Parathyroid adenoma (tissue), 2 donors: ENCODE measurements around the gene ACVR1.

Experiments
- H2AFZ ChIP-seq: fragments of 300-600 bp; sonication (generic); one replicate; pipeline ENCODE4 v1.7.0; 2017; ENCODE audit warnings: antibody characterized with exemption, mild to moderate bottlenecking
- H3K27ac ChIP-seq: fragments of 300-600 bp; sonication (generic); one replicate; pipeline ENCODE4 v1.7.0; 2017
- H3K27me3 ChIP-seq: fragments of 300-600 bp; sonication (generic); one replicate; pipeline ENCODE4 v1.7.0; 2017; ENCODE audit warnings: low read length; ENCODE audit not compliant: control insufficient read depth, insufficient read depth
- H3K36me3 ChIP-seq: fragments of 300-600 bp; sonication (generic); one replicate; pipeline ENCODE4 v1.7.0; 2017; ENCODE audit warnings: low read length; ENCODE audit not compliant: control insufficient read depth, insufficient read depth
- H3K4me1 ChIP-seq: fragments of 300-600 bp; sonication (generic); one replicate; pipeline ENCODE4 v1.7.0; 2017; ENCODE audit warnings: control low read depth
- H3K4me2 ChIP-seq: fragments of 300-600 bp; sonication (generic); one replicate; pipeline ENCODE4 v1.7.0; 2017; ENCODE audit warnings: low read length
- H3K4me3 ChIP-seq: fragments of 300-600 bp; sonication (generic); one replicate; pipeline ENCODE4 v1.7.0; 2017; ENCODE audit warnings: low read depth, low read length
- H3K79me2 ChIP-seq: fragments of 300-600 bp; sonication (generic); one replicate; pipeline ENCODE4 v1.7.0; 2017; ENCODE audit warnings: control low read depth
- H3K9ac ChIP-seq: fragments of 300-600 bp; sonication (generic); one replicate; pipeline ENCODE4 v1.7.0; 2017; ENCODE audit warnings: mild to moderate bottlenecking
- H3K9me3 ChIP-seq: fragments of 300-600 bp; sonication (generic); one replicate; pipeline ENCODE4 v1.7.0; 2017; ENCODE audit warnings: low read length; ENCODE audit not compliant: control insufficient read depth
- TF ChIP-seq, protein P1 (sequence below): fragments of 300-600 bp; sonication (generic); IDR thresholded peaks from one replicate; pipeline ENCODE4 v1.7.0; 2017; ENCODE audit warnings: antibody characterized with exemption, mild to moderate bottlenecking
- donor health status: primary hyperparathyroidism.

ACVR1 gene

DNA sequence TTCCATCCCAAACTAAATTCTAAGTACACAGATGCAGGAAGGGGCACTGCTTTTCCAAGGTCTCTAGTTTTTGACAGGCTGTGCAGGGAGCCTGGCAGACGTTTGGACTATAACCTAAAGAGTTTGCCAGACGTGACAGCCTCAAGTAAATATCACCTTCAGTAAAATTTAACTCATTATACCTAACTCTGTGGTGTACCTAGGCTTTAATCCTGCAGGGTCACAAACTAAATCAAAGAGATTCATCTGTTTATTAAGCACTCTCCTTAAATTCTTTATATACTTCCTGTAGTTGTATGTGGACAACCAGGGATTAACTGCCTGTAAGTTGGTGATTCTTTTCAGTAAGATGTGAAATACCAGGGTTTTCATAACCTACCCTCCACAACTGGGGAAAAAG lies 92.9 kb downstream of the ACVR1 start:
- Histone ChIP-seq H3K36me3 (no peaks in the 10 kb centered on the region), H3K4me3 (no peak overlapping the region), H2AFZ (no peak overlapping the region), H3K27me3 (no peaks in the 10 kb centered on the region), H3K9ac (no peak overlapping the region), H3K27ac (no peak overlapping the region), H3K4me2 (no peak overlapping the region), H3K79me2 (no peaks in the 10 kb centered on the region), H3K4me1 (no peaks in the 10 kb centered on the region), H3K9me3 (no peaks in the 10 kb centered on the region)
- TF ChIP-seq, protein P1, sequence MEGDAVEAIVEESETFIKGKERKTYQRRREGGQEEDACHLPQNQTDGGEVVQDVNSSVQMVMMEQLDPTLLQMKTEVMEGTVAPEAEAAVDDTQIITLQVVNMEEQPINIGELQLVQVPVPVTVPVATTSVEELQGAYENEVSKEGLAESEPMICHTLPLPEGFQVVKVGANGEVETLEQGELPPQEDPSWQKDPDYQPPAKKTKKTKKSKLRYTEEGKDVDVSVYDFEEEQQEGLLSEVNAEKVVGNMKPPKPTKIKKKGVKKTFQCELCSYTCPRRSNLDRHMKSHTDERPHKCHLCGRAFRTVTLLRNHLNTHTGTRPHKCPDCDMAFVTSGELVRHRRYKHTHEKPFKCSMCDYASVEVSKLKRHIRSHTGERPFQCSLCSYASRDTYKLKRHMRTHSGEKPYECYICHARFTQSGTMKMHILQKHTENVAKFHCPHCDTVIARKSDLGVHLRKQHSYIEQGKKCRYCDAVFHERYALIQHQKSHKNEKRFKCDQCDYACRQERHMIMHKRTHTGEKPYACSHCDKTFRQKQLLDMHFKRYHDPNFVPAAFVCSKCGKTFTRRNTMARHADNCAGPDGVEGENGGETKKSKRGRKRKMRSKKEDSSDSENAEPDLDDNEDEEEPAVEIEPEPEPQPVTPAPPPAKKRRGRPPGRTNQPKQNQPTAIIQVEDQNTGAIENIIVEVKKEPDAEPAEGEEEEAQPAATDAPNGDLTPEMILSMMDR: no peak

DNA sequence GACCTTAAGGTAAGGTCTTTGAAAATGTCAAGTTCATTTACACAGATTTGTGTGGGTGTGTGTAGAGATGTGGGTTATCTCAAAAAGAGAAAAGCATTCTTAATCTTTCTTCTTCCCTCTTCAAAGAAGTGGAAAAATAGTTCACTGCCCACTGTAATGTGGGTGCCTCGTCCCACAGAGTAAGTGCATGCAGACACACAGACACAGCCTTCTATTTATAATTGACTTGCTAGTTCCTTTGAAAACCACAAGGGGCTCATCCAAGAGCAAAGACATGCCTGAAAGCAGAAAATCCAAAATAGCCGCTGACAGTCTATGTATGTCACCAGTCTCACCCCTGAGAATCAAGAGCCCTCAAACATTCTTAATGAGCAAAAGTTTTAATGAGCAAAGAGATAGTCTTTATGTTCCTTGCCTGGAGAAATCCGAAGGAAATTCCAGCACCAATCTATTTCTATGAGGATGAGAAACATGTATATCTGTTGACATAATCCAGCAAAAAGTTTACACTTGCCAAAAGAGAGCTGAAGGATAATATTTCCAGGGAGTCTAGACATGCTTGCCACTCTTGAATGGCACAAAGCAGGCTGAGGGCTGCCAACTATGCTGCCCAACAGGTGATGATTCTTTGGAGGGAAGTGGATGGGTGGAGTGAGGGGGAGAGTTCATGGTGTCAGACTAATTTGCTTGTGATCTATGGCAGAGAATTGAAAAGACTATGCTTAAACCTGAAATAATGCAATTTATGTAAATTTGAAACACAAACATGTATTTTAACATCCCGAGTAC lies 93.9 kb downstream of the ACVR1 start:
- Histone ChIP-seq H2AFZ (no peak overlapping the region), H3K36me3 (no peaks in the 10 kb centered on the region), H3K4me3 (no peak overlapping the region), H3K27ac (no peak overlapping the region), H3K4me2 (no peak overlapping the region), H3K9me3 (no peaks in the 10 kb centered on the region), H3K79me2 (no peaks in the 10 kb centered on the region), H3K9ac (no peak overlapping the region), H3K4me1 (no peaks in the 10 kb centered on the region), H3K27me3 (no peaks in the 10 kb centered on the region)
- TF ChIP-seq, protein P1: no peak

DNA sequence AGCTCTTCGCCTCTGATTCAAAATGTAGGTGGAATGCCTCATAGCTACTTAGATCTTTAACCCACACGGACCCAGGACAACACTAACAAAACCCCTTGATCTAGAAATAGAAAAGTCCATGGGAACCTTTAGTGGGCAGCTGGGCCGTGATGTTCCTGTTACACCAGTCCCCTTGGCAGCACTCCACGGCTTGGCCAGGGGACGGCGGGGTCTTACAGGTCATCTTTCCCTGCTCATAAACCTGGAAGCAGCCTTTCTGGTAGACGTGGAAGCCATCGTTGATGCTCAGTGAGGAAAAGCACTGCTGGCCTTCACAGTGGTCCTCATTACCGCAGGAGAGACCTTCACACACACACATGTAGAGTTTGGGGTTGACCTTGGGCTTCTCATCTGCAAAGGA lies 95.9 kb downstream of the ACVR1 start:
- no peak overlapping the region for H3K4me3 ChIP-seq
- H3K4me1 ChIP-seq: no peaks in the 10 kb centered on the region
- no peak overlapping the region for H3K27ac ChIP-seq
- no peaks in the 10 kb centered on the region for H3K36me3 ChIP-seq
- H3K9me3 ChIP-seq: no peaks in the 10 kb centered on the region
- H3K9ac ChIP-seq: no peak overlapping the region
- H3K4me2 ChIP-seq: no peak overlapping the region
- no peak overlapping the region for H2AFZ ChIP-seq
- no peaks in the 10 kb centered on the region for H3K27me3 ChIP-seq
- TF ChIP-seq, protein P1: no peak
- H3K79me2 ChIP-seq: no peaks in the 10 kb centered on the region

DNA sequence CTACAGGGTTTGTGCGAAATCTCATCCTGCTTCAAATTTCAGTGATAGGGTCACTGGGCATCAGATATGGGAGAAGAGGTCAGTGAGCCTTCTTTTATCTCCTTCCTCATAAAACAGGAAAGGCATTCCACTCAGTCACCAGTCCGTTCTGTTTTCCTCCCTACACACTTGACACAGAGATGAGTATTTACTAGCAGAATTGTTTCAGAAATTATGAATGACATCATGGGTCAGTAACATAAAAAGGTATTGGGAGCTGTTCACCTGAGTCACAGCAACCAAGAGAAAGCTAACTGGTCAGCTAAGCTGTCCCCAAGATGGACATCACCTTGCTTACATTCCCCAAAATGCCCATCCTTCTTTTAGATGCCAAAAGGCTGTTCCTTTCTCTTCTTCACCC lies 96.3 kb downstream of the ACVR1 start:
- no peak overlapping the region for H3K4me2 ChIP-seq
- no peak overlapping the region for H3K9ac ChIP-seq
- H3K4me1 ChIP-seq: no peaks in the 10 kb centered on the region
- H3K9me3 ChIP-seq: no peaks in the 10 kb centered on the region
- H2AFZ ChIP-seq: no peak overlapping the region
- H3K4me3 ChIP-seq: no peak overlapping the region
- H3K27ac ChIP-seq: no peak overlapping the region
- no peaks in the 10 kb centered on the region for H3K79me2 ChIP-seq
- no peaks in the 10 kb centered on the region for H3K27me3 ChIP-seq
- TF ChIP-seq, protein P1: no peak
- H3K36me3 ChIP-seq: no peaks in the 10 kb centered on the region

DNA sequence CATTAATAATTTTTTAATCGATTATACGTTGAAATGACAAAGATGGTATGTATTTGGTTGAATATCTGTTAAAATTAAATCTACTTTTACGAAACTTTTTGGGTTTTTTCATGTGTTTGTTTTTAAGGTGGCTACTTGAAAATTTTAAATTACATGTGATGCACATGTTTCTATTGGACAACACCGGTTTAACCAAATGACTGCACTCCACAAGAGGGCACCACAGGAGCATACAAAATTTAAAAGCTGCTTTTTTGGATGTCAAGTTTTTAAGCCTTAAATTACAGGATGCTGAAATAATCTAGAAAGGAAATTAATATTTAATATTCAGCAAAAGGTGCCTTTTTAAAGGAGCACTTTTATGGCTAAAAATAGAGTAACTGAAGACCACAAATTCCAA lies 98.7 kb downstream of the ACVR1 start:
- Histone ChIP-seq H2AFZ (no peak overlapping the region), H3K36me3 (no peaks in the 10 kb centered on the region), H3K4me2 (no peak overlapping the region), H3K4me1 (no peaks in the 10 kb centered on the region), H3K27me3 (no peaks in the 10 kb centered on the region), H3K9me3 (no peaks in the 10 kb centered on the region), H3K4me3 (no peak overlapping the region), H3K9ac (no peak overlapping the region), H3K27ac (no peak overlapping the region), H3K79me2 (no peaks in the 10 kb centered on the region)
- TF ChIP-seq, protein P1: peak; percentile 51
